K562 (cell line): Measurements from ENCODE around the gene DKC1. TPM values are rescaled to one million over a fixed set of nuclear protein-coding genes. Genes with fewer than 3 reads are reported as not detected.
A peak's percentile ranks its signal among the peaks of the same experiment; 100 is the strongest.

Experiments used
- ATAC-seq: fragments of 200-7000 bp; cut with Tn5 transposase; 3 replicates; pipeline ENCODE4 v1.9.1; 2020; ENCODE audit warnings: moderate library complexity
- BruUV-seq: library from RNA; stranded (reverse); fragments of 400-500 nt; replicated peaks from 2 replicates; lab custom pipeline; 2021; lab: Mats Ljungman, UMichigan
- CTCF ChIA-PET: fragments of 300-600 bp; formaldehyde crosslinking; extraction: SDS; loops from one replicate; lab custom pipeline; 2021; ENCODE audit warnings: low intra/inter-chr PET ratio; lab: Yijun Ruan, JAX
- POLR2A ChIA-PET: fragments of 300-600, 350-650 bp; sonication (Branson Sonifier 250); formaldehyde crosslinking; extraction: SDS; loops from one replicate; lab custom pipeline; 2021; ENCODE audit warnings: antibody characterized with exemption, inconsistent platforms; lab: Yijun Ruan, JAX
- DNase-seq, 4 experiments: peaks; one replicate each; pipeline versions ENCODE4 v3.0.0 to v3.0.0-alpha.2; 2011 to 2018; ENCODE audit warnings: low spot score in 3 of 4, mixed read lengths in 3 of 4; ENCODE audit errors: extremely low read depth in 1 of 4
- FAIRE-seq: peaks from 2 replicates; lab custom pipeline; 2011; peaks lifted over from hg19 to GRCh38; lab: Jason Lieb, UNC
- H2AFZ ChIP-seq: 2 replicates; pipeline ENCODE4 v1.6.0; 2011; ENCODE audit warnings: low read depth, low read length, control low read depth, inconsistent platforms
- H3K27ac ChIP-seq: fragments of 200-600 bp; 3 replicates; pipeline ENCODE4 v1.8.0; 2011; ENCODE audit warnings: low read depth, mild to moderate bottlenecking, control low read depth, inconsistent platforms, low read length, moderate library complexity, mixed read lengths; ENCODE audit errors: extremely low read depth
- H3K27me3 ChIP-seq, 2 experiments: fragments of 300-600 bp in 1 of 2; 2 replicates in 1 of 2; 3 replicates in 1 of 2; pipeline versions ENCODE4 v1.6.0 to v1.8.0; 2011; ENCODE audit warnings: inconsistent platforms in 2 of 2, low read length in 2 of 2, mild to moderate bottlenecking in 1 of 2, mixed read lengths in 1 of 2, moderate library complexity in 1 of 2; ENCODE audit not compliant: control insufficient read depth in 2 of 2, insufficient read depth in 2 of 2
- H3K36me3 ChIP-seq: fragments of 300-600 bp; 3 replicates; pipeline ENCODE4 v1.8.0; 2011; ENCODE audit warnings: mild to moderate bottlenecking, low read length, inconsistent platforms; ENCODE audit not compliant: control insufficient read depth, insufficient read depth
- H3K4me1 ChIP-seq, 2 experiments: fragments of 200-600 bp in 1 of 2; replicated peaks in 1 of 2; 2 replicates in 1 of 2; 3 replicates in 1 of 2; pipeline versions ENCODE4 v1.5.1 to v1.8.0; 2011; ENCODE audit warnings: inconsistent platforms in 2 of 2, low read length in 2 of 2, mild to moderate bottlenecking in 1 of 2, mixed read lengths in 1 of 2, moderate library complexity in 1 of 2; ENCODE audit not compliant: control insufficient read depth in 2 of 2, insufficient read depth in 2 of 2
- H3K4me2 ChIP-seq: 2 replicates; pipeline ENCODE4 v1.6.1; 2011; ENCODE audit warnings: low read length, control low read depth, inconsistent platforms, mixed read lengths; ENCODE audit not compliant: insufficient read depth
- H3K4me3 ChIP-seq: fragments of 200-600 bp; sonication (generic), shearing (Covaris generic); 2 replicates; pipeline ENCODE4 v1.5.1; 2016; ENCODE audit warnings: control low read depth, inconsistent platforms
- H3K79me2 ChIP-seq: fragments of 200-600 bp; 3 replicates; pipeline ENCODE4 v1.8.0; 2011; ENCODE audit warnings: low read length, inconsistent platforms; ENCODE audit not compliant: control insufficient read depth, insufficient read depth
- H3K9ac ChIP-seq, 2 experiments: 2 replicates each; pipeline versions ENCODE4 v1.6.0 to v1.6.1; 2011; ENCODE audit warnings: low read depth in 2 of 2, low read length in 2 of 2, control low read depth in 1 of 2, inconsistent platforms in 1 of 2, mild to moderate bottlenecking in 1 of 2, mixed read lengths in 1 of 2; ENCODE audit not compliant: insufficient read depth in 1 of 2
- H3K9me1 ChIP-seq: one replicate; pipeline ENCODE4 v1.6.0; 2011; ENCODE audit warnings: inconsistent platforms, mild to moderate bottlenecking, low read length, moderate library complexity; ENCODE audit not compliant: control insufficient read depth, insufficient read depth
- H3K9me3 ChIP-seq: replicated peaks from 2 replicates; pipeline ENCODE4 v1.5.1; 2011; ENCODE audit warnings: low read depth, low read length, inconsistent platforms; ENCODE audit not compliant: control insufficient read depth, insufficient read depth
- H4K20me1 ChIP-seq: replicated peaks from 2 replicates; pipeline ENCODE4 v1.6.1; 2011; ENCODE audit warnings: low read length, inconsistent platforms, mixed read lengths; ENCODE audit not compliant: control insufficient read depth, insufficient read depth
- CTCF ChIP-seq, 3 experiments: IDR thresholded peaks in 2 of 3; conservative IDR thresholded peaks in 1 of 3; 2 replicates each; pipeline ENCODE4 v1.5.1; 2011 to 2012; ENCODE audit warnings: low read length in 3 of 3, mild to moderate bottlenecking in 3 of 3, control low read depth in 2 of 3, improper control_type of control experiment in 1 of 3, inconsistent platforms in 1 of 3, low read depth in 1 of 3, mixed read lengths in 1 of 3, moderate library complexity in 1 of 3; ENCODE audit not compliant: insufficient read depth in 2 of 3
- ZNF512 ChIP-seq: IDR thresholded peaks from 2 replicates; pipeline ENCODE4 v1.6.1; 2016; ENCODE audit warnings: missing genetic modification characterization, missing compliant biosample characterization
- WGBS: fragments of 100-300 bp; shearing (Covaris generic); methylation state at CpG from one replicate; pipeline ENCODE4 v1.1.6; 2016; ENCODE audit warnings: low coverage, mixed read lengths; ENCODE audit not compliant: insufficient coverage; ENCODE audit errors: missing lambda C conversion rate; 5-methylcytosine and 5-hydroxymethylcytosine counted together
- in situ Hi-C: fragments of 300-500 bp; cut with MboI; formaldehyde crosslinking; loops from 4 replicates; pipeline ENCODE4 v1.15.0; 2018; ENCODE audit warnings: inconsistent platforms, mixed read lengths
- intact Hi-C: fragments of 100-400 bp; cut with micrococcal nuclease; formaldehyde crosslinking; loops from 2 replicates; pipeline ENCODE4 v1.14.2; 2022
- polyA plus RNA-seq, 8 experiments: library from polyadenylated mRNA; depleted of rRNA in 4 of 8; stranded (reverse) in 5 of 8; unstranded in 3 of 8; fragments of >200 nt; fragmentation: Nextera tagmentation in 2 of 8; fragmentation: Illumina TruSeq in 1 of 8; extraction: Ambion mirVana in 2 of 8; extraction: Trizol in 1 of 8; gene quantifications; 2 replicates each; pipeline versions ENCODE4 v1.2.1 to v1.2.3, GENCODE V29; 2011 to 2014; ENCODE audit warnings: inconsistent platforms in 1 of 8, missing spikeins in 1 of 8
- total RNA-seq, 7 experiments: library from RNA; depleted of rRNA in 6 of 7; stranded (reverse); fragments of >200 nt in 6 of 7; fragmentation: Illumina TruSeq in 2 of 7; extraction: Trizol in 2 of 7; gene quantifications; 2 replicates each; pipeline versions ENCODE4 v1.2.1 to v1.2.3, GENCODE V29; 2011 to 2021; ENCODE audit warnings: low replicate concordance in 1 of 7

The DKC1 gene
- total and polyA plus RNA-seq, 9 of the 15 experiments (the other 6 are each of a cell fraction or from before 2014, with no cell fraction given), result 205 to 313 (median 219) TPM

- H3K27me3 ChIP-seq, result no peaks in the 10 kb centered on the region
- intact Hi-C loops (no loop called here), in situ Hi-C loops (no loop called here)
- H3K9me1 ChIP-seq, result peaks cover 3% of the 10 kb centered on the region
- H3K4me1 ChIP-seq, result peaks cover 20 to 28% of the 10 kb centered on the region in 2 experiments
- WGBS, result 92% methylated on average over 5 of the region's 5 CpGs
- no peak overlapping the region for H3K4me3 ChIP-seq
- DNase-seq (no peak), ATAC-seq (no peak), FAIRE-seq (no peak)
- ChIA-PET POLR2A (interaction anchor here (1.5 kb wide), 1 partner anchor 22 kb away, joined by 3 read pairs; no protein-coding TSS in a partner anchor), CTCF (no interaction called here)
- no TSS peak for BruUV-seq
- H3K36me3 ChIP-seq, result peaks cover 55% of the 10 kb centered on the region
- TF ChIP-seq CTCF (IDR thresholded peaks at IDR 0.05 in 2 of 3, conservative IDR thresholded peaks at IDR 0.05 in 1 of 3; ENCODE audit: insufficient read depth in 2 of 3, low read depth in 1 of 3, low read length in 3 of 3) (0 out of 6 replicates have a peak, but pooled peaks of 2 of the 3 experiments have one; percentile 5 to 10), ZNF512 (tag) (no peak)
- H4K20me1 ChIP-seq, result 0 out of 2 replicates have a peak, but pooled peaks cover 8% of the 10 kb centered on the region
- no peak overlapping the region for H3K27ac ChIP-seq
- H3K4me2 ChIP-seq, result no peak overlapping the region
- no peak overlapping the region for H2AFZ ChIP-seq
- peaks cover 39% of the 10 kb centered on the region for H3K79me2 ChIP-seq
- H3K9ac ChIP-seq, result no peak overlapping the region
- no peaks in the 10 kb centered on the region for H3K9me3 ChIP-seq
Measured at GRCh38 chrX:154715825-154716224, 46.8 kb upstream of the DKC1 start.
